Activated CD4-positive, CD25-positive, alpha-beta regulatory T cell treated with anti-CD3 and anti-CD28 coated beads, Interleukin-2, amount 50 U/mL, for 16 hours (primary cell): Measurements from ENCODE around the gene FOXL3.

Experiments
- DNase-seq: peaks from one replicate; pipeline ENCODE4 v3.0.0-alpha.2; 2020; ENCODE audit warnings: low read depth, low spot score

Gene FOXL3

GRCh38 chr7:266851-267840 lies 22.8 kb upstream of the FOXL3 start:
- no peak for DNase-seq

- DNase-seq: no peak
Observed at GRCh38 chr7:268991-269390, 21.0 kb upstream of the FOXL3 start.

- DNase-seq: no peak
Observed at GRCh38 chr7:269721-270120, 20.2 kb upstream of the FOXL3 start.

DNA sequence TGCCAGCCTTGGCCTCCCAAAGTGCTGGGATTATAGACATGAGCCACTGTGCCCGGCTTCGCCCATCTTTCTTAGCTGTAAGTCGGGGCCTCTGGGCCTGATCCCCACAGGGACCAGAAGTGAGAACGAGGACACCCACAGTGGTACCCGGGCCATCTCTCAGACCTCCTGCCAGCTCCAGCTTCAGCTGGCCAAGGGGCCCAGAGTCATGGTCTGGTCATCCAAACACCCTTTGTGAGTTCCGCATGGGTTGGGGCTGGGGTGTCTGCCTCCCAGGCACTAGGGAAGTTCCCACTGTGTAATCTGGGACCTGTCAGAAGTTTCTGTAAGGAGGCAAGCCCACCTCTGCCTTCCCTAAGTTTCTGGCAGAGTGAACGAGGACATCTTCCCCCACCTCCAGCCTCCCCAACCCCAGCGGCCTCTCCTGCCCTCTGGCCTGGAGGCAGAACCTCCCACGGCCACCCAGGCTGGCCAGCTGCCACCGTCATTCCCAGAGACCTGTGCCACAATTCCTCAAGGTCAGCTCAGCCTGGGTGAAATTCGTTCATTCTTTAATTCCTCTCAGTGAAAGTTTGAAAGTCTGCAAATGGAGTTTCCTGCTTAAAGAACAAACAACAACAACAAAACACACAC lies 19.5 kb upstream of the FOXL3 start:
- no peak for DNase-seq

DNA sequence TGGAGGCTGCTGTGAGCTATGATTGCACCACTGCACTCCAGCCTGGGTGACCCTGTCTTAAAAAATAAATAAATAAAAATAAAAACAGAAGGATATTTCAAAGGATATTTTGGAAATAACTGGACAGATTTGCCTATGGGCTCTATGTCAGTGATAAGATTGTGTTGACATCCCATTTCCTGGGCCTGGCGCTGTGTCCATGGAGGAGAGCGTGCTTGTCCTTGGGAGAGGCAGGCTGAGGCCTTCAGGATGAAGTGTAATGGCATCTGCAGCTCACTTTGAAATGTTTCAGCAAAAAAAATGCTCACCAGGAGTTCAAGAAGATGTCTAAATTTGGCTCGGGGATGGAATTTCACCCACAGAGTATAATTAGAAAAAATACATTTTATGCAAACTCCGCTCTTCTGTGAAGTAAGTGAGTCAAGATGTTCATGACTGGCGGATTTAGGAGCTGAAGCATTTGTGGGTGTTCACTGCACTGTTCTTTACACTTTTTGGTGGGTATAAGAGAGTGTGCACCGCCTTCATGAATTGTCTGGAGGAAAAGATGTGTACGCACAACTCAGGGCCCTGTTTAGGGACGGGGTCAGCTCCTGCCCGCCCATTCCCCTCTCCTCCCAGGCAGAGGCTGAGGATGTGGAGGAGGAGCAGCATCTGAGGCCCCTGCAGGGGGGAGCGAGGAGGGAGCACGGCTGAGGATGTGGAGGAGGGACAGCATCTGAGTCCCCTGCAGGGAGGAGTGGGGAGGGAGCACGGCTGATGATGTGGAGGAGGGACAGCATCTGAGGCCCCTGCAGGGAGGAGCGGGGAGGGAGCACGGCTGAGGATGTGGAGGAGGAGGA lies 18.5 kb upstream of the FOXL3 start:
- DNase-seq: no peak

DNA sequence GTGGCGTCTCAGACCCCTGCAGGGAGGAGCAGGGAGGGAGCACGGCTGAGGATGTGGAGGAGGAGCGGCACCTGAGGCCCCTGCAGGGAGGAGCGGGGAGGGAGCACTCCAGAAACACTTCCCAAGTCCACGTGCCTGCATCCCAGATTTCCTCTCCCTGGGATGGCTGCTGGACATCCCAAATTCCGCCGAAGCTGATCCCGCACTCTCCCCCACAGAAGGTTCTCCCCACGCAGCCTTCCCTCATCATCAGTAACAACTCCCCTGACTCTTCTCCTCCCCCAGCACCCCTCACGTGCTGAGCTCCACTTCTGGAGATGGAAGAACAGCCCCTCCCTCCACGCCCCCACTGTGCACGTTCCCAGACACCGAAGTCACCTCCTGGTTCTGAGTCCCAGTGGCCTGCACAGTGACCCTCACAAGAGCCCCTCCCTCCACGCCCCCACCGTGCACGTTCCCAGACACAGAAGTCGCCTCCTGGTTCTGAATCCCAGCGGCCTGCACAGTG lies 17.8 kb upstream of the FOXL3 start:
- DNase-seq: no peak

DNA sequence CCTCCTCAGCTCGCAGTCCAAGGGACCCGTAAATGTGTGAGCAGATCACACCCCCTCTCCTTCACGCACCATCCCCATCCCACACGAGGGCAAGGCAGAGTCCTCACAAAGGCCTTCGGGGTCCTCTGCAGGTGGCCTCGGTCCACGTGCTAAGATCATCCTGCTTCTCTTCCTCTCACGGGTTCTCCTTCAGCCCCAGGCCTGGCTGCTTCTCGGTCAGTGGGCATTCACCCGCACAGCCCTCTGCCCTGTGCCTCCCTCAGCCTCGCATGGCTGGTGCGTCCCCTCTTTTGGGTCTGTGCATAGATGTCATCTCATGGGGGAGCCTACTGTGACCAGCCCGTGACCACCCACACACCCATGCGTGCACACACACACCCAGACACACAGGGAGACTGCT lies 17.3 kb upstream of the FOXL3 start:
- no peak for DNase-seq

DNA sequence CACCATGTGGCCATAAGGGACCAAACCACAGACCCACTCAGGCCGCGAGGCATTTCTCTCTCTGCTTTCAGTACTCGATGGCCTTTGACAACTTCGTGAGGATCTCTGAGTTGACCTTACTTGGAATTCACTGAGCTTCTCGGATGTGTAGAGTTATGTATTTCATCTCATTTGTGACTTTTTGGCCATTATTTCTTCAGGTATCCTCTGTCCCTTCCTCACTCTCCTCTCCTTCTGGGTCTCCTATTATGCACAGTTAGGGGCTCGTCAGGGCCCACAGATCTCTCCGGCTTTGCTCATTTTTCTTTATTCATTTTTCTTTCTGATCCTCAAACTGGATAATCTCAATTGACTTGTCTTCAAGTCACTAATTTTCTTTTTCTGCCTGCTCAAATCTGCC lies 16.6 kb upstream of the FOXL3 start:
- DNase-seq: no peak

DNA sequence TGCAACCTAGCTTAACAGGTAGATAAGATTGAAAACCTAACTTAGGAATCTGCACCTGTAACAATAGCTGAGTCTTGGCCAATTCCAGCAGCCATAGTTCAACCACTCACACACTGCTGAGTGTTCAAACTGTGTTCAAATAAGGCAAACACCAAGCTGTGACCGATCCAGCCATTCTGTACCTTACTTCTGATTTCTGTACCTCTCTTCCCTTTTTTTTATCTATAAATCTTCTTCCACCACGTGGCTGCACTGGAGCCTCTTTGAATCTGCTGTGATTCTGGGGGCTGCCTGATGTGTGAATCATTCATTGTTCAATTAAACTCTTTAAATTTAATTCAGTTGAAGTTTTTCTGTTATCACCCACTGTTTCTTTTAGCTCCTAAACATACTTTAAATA lies 15.7 kb upstream of the FOXL3 start:
- no peak for DNase-seq

GRCh38 chr7:276230-276835 lies 13.6 kb upstream of the FOXL3 start:
- no peak for DNase-seq

- DNase-seq: no peak
Observed at GRCh38 chr7:277228-277627, 12.7 kb upstream of the FOXL3 start.

DNA sequence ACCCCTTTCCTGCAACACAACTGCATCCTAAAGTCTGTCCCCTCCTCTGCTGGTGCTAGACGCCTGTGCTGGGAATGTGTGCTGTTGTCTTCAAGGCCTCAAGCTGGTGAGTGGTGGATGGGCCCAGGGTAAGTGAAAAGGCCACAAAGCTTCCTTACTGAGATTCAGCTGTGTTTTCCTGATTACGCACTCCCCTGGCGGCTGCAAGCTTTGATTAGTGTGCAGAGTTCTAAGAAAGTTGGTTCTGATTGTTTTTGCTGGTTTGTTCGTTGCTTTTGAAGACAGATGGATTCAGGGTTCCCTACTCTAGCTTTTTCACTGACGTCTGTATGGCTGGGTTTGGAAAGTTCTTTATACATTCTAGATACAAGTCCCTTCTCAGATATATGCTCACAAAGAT lies 11.9 kb upstream of the FOXL3 start:
- DNase-seq: no peak

DNA sequence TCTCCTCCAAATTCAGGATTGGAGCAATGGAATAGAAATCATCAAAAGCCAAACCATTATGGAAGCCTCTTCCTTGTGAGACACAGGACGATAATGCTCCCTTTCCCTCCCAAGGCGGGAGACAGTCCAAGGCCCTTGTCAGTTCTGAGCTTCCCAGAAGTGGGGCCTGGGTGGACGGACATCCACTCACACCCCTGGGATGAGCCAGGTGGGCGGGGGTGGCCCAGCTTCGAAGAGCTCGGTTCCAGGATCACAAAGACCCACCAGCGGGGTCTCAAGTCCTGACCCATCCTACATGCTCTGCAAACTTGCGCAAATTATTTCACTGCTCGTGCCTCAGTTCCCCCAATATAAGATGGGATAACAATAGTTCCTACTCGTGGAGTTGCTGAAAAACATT lies 10.1 kb upstream of the FOXL3 start:
- no peak for DNase-seq

DNA sequence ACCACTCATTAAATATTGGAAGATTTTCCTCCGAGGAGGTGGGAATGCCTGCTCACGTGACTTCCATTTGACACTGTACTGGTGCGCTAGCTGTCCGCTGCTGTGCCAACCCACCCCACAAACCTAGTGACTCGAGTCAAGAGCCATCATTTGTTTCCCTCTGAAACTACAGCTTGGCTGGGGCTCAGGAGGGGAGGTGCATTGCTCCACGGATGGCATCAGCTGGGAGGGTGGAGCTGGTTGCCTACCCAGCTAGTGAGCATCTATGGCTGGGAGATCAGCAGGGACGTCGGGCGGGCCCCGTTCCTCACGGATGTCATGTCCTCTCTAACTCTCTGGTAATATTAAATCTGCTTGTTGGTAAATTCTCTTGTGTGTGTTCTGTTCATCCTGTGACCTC lies 9.5 kb upstream of the FOXL3 start:
- no peak for DNase-seq

DNA sequence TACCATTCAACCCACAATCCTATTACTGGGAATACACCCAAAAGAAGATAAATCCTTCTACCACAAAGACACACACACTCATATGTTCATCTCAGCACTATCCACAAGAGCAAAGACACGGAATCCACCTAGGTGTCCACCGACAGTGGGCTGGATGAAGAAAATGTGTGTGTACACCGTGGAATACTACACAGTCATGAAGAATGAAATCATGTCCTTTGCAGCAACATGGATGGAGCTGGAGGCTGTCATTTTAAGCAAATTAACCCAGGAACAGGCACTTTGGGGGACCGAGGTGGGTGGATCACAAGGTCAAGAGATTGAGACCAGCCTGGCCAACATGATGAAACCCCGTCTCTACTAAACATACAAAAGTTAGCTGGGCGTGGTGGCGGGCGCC lies 8.3 kb upstream of the FOXL3 start:
- DNase-seq: no peak

DNA sequence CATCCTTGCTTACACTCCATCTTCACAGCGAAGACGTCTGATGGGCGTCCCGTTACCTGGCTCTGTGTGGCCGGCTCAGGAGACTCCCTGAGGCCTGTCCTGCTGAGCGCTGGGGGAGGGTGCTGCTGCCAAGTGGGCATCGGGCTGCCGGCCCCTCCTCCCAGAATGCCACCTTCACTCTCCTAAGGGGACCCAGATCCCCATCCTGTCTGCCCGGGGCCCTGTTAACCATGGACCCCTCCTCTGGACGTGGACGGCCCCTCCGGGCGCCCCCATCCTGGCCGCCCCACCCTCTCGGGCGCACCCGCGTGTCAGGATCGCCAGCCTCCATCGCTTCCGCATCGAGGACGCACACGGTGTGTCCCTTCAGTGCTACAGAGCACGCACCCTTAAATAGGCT lies 7.3 kb upstream of the FOXL3 start:
- no peak for DNase-seq

DNA sequence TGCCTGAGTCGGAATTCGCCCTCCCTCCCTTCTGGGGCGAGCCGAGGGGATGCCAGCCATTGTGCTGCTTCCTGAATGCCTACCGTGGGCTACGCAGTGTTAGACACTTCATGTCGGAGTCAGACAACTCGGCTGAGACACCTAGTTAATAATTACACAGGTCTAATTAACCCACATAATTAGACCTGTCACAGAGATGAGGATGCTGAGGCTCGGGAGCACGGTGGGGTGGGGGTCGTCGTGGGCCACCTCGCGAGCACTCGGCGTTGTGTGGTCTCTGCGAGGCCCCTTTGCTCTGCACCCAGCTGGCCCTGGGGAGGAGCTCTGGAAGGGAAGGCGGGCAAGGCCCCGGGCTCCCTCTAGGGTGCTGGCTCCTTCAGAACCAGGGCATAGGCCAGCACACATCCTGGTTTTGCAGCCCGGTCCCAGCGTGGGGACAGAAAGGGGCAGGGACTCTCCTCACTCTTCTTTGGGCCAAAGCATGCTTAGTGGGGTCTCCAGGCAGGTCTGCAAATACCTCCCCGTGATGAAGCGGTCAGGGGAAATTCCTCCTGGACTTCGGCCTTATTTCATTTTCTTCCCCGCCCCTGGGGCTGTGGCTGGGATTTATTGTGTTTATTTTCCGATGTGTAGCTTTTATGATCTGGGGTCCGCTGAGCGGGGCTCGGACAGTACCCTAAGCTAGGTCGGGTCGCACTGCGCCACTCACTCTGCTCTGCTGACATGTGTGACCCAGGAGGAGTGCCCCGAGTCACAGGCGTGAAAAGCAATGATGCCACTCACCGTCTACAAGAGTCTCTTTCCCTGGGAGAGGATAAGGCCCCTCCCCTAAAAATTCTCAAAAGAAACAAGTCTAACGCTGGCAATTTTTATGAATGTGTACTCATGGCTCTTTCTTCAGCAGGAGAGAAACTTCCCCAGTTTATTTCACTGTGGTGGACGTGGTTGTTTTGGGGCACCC lies 4.9 kb upstream of the FOXL3 start:
- no peak for DNase-seq

- DNase-seq: no peak
Observed at GRCh38 chr7:285731-286130, 4.2 kb upstream of the FOXL3 start.

- no peak for DNase-seq
Observed at GRCh38 chr7:286266-286665, 3.7 kb upstream of the FOXL3 start.

DNA sequence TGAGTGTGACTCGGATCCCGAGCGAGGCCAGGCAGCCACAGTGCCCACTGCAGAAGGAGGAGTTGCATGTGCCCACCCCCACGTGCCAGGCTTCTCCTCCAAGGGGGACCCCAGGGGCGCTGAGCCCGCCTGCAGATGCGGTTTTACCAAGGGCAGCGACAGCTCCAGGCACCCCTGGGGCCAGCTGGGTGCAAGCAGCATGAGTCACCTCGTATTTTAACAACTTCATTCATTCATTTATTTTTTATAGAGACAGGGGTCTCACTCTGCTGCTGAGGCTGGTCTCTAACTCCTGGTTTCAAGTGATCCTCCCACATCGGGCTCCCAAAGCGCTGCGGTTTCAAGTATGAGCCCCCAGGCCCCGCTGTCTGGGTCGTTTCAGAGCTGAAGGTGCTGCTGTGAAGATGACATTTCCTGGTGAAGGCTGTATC lies 1.3 kb upstream of the FOXL3 start:
- no peak for DNase-seq
